ENCODE data around the gene POTEE.
"Not testable (repeated sequence)": the region's sequence is repeated elsewhere in the genome, so short reads cannot be mapped to it uniquely, and the experiment has no call there.

Gene POTEE

DNA sequence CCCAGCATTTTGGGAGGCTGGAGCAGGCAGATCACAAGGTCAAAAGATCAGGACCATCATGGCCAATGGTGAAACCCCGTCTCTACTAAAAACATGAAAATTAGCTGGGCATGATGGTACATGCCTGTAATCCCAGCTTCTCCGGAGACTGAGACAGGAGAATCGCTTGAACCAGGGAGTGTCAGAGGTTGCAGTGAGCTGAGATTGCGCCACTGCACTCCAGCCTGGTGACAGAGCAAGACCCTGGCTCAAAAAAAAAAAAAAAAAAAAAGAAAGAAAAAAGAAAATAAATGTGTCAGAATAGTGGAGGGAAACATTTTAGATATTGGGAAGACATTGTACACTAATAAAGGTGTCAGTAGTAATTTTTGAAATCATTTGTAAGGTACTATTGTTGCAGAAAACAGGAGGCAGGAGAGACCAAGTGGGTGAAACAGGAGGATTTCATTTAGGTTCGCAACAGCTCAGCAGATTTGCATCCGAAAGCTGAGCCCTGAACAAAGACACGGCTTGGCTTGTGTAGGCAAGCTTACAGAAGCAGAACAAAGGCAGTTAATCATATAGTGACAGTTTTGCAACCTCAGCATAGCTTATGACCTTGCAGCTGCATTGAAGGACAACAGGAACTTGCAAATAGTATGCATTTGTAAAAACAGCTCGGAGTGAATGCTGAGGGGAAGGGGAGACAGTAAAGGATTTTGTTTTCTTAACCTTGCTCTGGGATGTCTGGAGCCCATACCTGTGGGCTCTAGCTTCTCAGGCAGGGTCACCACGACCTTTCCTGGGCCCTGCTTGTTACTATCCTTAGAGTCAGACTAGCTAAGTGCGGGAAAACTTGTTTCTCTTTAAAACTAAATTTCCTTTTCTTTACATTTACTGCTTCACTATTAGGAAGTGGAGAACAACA lies 26.5 kb downstream of the POTEE start:
- POLR2A ChIA-PET; CTCF ChIA-PET; DNase-seq (ENCODE audit: extremely low spot score): not testable (repeated sequence)
- TF ChIP-seq, protein P1, sequence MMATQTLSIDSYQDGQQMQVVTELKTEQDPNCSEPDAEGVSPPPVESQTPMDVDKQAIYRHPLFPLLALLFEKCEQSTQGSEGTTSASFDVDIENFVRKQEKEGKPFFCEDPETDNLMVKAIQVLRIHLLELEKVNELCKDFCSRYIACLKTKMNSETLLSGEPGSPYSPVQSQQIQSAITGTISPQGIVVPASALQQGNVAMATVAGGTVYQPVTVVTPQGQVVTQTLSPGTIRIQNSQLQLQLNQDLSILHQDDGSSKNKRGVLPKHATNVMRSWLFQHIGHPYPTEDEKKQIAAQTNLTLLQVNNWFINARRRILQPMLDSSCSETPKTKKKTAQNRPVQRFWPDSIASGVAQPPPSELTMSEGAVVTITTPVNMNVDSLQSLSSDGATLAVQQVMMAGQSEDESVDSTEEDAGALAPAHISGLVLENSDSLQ (IDR thresholded peaks at IDR 0.05), result peak; percentile 70; the same call in 1 of the 2 replicates
